Panc1 (cell line): ENCODE results near the gene RPL18. TPM values are rescaled to one million over a fixed set of nuclear protein-coding genes. Genes with fewer than 3 reads are reported as not detected.
A peak's percentile ranks its signal among the peaks of the same experiment; 100 is the strongest.

Experiments used
- ATAC-seq: fragments of 200-7000 bp; cut with Tn5 transposase; 2 replicates; pipeline ENCODE4 v1.9.1; 2020; ENCODE audit warnings: mild to moderate bottlenecking, moderate library complexity
- BruUV-seq: library from RNA; stranded (reverse); fragments of 400-500 nt; replicated peaks from 2 replicates; lab custom pipeline; 2021; lab: Mats Ljungman, UMichigan
- CTCF ChIA-PET: fragments of 300-600 bp; sonication (Branson Sonifier 250); formaldehyde crosslinking; loops from one replicate; lab custom pipeline; 2022; ENCODE audit warnings: antibody characterized with exemption; lab: Charles Lee
- POLR2A ChIA-PET: fragments of 300-600 bp; sonication (Branson Sonifier 250); formaldehyde crosslinking; loops from one replicate; lab custom pipeline; 2022; ENCODE audit warnings: antibody characterized with exemption; lab: Charles Lee
- DNase-seq: peaks from one replicate; pipeline ENCODE4 v3.0.0-alpha.2; 2010; ENCODE audit warnings: low read depth, low spot score
- H3K27ac ChIP-seq: 2 replicates; pipeline ENCODE4 v1.5.1; 2011; ENCODE audit warnings: mild to moderate bottlenecking, low read length, inconsistent platforms
- H3K27me3 ChIP-seq: fragments of 200-500 bp; sonication (Bioruptor generic); 2 replicates; pipeline ENCODE4 v1.6.0; 2014; ENCODE audit warnings: low read length, inconsistent platforms; ENCODE audit not compliant: control insufficient read depth, insufficient read depth
- H3K36me3 ChIP-seq: fragments of 200-500 bp; sonication (Bioruptor generic); 2 replicates; pipeline ENCODE4 v1.5.1; 2014; ENCODE audit warnings: inconsistent platforms, mild to moderate bottlenecking, low read length, moderate library complexity; ENCODE audit not compliant: control insufficient read depth, insufficient read depth
- H3K4me1 ChIP-seq: 2 replicates; pipeline ENCODE4 v1.5.1; 2011; ENCODE audit warnings: inconsistent platforms, mild to moderate bottlenecking, low read length, moderate library complexity; ENCODE audit not compliant: control insufficient read depth, insufficient read depth
- H3K4me3 ChIP-seq, 2 experiments: 2 replicates each; pipeline ENCODE4 v1.5.1; 2011 to 2012; ENCODE audit warnings: low read depth in 2 of 2, low read length in 2 of 2, mild to moderate bottlenecking in 2 of 2, inconsistent platforms in 1 of 2, moderate library complexity in 1 of 2
- H3K9me3 ChIP-seq: fragments of 200-500 bp; sonication (Bioruptor generic); 2 replicates; pipeline ENCODE4 v1.5.1; 2014; ENCODE audit warnings: low read depth, mild to moderate bottlenecking, inconsistent platforms, low read length, moderate library complexity; ENCODE audit not compliant: control insufficient read depth, insufficient read depth
- POLR2AphosphoS5 ChIP-seq: IDR thresholded peaks from 2 replicates; pipeline ENCODE4 v1.6.1; 2012; ENCODE audit warnings: mild to moderate bottlenecking, low read depth, low read length, moderate library complexity
- SIN3A ChIP-seq: IDR thresholded peaks from 2 replicates; pipeline ENCODE4 v1.6.1; 2012; ENCODE audit warnings: low read depth, mild to moderate bottlenecking, low read length, moderate library complexity, borderline replicate concordance; ENCODE audit not compliant: insufficient read depth
- TCF7L2 ChIP-seq: IDR thresholded peaks from 2 replicates; pipeline ENCODE4 v1.6.1; 2011; ENCODE audit warnings: mild to moderate bottlenecking, low read depth, low read length, inconsistent platforms
- in situ Hi-C: cut with HindIII; loops from 2 replicates; pipeline ENCODE4 v1.10.0; 2016; ENCODE audit warnings: low sequenced_read_pairs, low pct_unique_long_range_greater_than_20kb
- intact Hi-C: fragments of 100-400 bp; cut with micrococcal nuclease; formaldehyde crosslinking; loops from one replicate; pipeline ENCODE4 v1.10.0; 2022; ENCODE audit not compliant: unreplicated experiment
- total RNA-seq: library from RNA; stranded (reverse); gene quantifications from one replicate; pipeline ENCODE4 v1.2.1, GENCODE V29; 2021; ENCODE audit not compliant: unreplicated experiment
- TF ChIP-seq, protein P1 (sequence below), 2 experiments: IDR thresholded peaks; 2 replicates each; pipeline ENCODE4 v1.6.1; 2011 to 2012; ENCODE audit warnings: low read depth in 2 of 2, control low read depth in 1 of 2, low read length in 1 of 2, mild to moderate bottlenecking in 1 of 2, moderate library complexity in 1 of 2; ENCODE audit not compliant: insufficient read depth in 1 of 2
- TF ChIP-seq, protein P2 (sequence below): fragments of 450-650 bp; IDR thresholded peaks from 2 replicates; pipeline ENCODE4 v1.5.1; 2017; ENCODE audit warnings: mild to moderate bottlenecking

Gene RPL18
- total RNA-seq, 1 experiment from 2014 or later: 670 TPM

DNA sequence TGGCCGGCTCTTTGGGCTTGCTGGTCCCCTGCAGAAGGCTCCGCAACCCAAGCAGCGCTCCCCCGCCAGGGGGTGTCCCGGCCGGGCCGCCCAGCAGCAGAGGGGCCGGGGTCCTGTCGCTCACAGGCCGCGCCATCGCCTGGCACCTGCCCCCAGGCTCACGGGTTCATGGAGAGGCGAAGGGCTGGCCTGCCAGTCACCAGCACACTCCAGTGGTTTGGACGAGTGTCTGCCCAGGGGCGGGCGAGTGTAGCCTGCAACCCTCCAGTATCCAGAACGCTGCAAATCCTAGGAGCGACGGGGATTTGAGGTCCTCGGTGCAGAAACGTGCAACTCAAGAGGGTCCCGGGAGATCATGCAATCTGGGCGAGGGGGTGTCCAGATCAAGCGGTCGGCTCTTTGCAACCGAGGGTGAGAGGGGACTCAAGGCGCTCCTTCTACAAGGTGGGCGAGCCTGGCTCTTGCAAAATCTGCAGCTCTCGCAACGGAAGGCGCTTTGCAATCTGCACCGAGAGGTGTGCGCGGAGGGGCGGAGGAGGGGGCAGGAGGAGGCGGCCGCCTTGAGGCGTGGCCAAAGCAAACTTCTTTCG lies 18.0 kb upstream of the RPL18 start, which contains the start of gene DBP:
Gene DBP (minus strand): TSS at position 521 of the 590 bp plus-strand sequence. CDS start 385 bp downstream, at position 136.
- POLR2A ChIA-PET: interaction anchor here (0.6 kb wide), 1 partner anchor 461 kb away, joined by 3 read pairs; no protein-coding TSS in a partner anchor
- CTCF ChIA-PET: interaction anchor here (0.6 kb wide), 1 partner anchor 146 kb away, joined by 10 read pairs; no protein-coding TSS in a partner anchor

DNA sequence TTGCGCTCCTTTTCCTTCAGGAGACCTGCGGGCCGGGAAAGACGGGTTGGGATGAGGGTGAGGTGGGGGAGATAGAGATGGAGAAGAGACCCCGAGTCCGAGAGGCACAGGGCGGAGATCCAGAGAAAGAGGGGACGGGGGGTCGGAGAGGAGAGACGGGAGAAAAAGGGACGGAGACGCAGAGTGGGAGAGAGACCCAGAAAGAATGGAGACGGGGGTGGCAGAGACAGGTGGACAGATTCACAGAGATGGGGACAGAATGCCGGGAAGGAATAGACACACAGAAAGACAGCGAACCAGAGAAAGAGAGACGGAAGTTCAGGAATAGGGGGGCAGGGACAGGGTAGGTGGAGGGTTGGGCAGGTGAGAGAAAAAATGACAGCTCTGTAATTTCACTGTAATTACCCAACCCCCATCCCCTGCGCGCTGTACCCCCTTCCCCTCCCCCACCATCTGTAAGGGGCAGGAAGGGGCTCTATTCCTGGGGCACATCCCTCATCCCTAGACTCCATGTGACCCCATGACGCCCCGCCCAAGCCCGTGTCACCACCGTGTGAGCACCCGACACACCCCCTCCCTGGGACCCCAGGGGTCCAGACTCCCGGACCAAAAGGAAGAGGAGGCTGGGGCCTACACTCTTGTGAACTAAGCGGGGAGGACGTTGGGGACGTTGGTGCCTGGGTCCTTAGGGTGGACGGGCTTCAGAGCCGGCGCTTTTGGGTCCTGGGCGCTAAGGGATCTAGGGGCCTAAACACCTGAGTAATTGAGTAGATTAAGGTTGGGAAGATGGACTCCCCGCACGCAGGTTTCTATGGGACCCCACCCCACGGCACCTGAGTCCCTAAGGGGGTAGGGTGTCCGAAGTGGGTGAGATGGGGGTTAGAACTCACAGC lies 17.2 kb upstream of the RPL18 start:
- in situ Hi-C loops (no loop called here), intact Hi-C loops (no loop called here)
- Histone ChIP-seq H3K36me3 (no peaks in the 10 kb centered on the region; the same call in 1 of the 2 replicates), H3K27me3 (no peaks in the 10 kb centered on the region), H3K4me3 (peak overlapping the region; percentile 62 to 71), H3K4me1 (peaks cover 25% of the 10 kb centered on the region), H3K9me3 (no peaks in the 10 kb centered on the region), H3K27ac (peak overlapping the region; percentile 81)
- no TSS peak for BruUV-seq
- CTCF ChIA-PET: interaction anchor here (0.6 kb wide), 1 partner anchor 146 kb away, joined by 10 read pairs; no protein-coding TSS in a partner anchor
- TF ChIP-seq, protein P1, sequence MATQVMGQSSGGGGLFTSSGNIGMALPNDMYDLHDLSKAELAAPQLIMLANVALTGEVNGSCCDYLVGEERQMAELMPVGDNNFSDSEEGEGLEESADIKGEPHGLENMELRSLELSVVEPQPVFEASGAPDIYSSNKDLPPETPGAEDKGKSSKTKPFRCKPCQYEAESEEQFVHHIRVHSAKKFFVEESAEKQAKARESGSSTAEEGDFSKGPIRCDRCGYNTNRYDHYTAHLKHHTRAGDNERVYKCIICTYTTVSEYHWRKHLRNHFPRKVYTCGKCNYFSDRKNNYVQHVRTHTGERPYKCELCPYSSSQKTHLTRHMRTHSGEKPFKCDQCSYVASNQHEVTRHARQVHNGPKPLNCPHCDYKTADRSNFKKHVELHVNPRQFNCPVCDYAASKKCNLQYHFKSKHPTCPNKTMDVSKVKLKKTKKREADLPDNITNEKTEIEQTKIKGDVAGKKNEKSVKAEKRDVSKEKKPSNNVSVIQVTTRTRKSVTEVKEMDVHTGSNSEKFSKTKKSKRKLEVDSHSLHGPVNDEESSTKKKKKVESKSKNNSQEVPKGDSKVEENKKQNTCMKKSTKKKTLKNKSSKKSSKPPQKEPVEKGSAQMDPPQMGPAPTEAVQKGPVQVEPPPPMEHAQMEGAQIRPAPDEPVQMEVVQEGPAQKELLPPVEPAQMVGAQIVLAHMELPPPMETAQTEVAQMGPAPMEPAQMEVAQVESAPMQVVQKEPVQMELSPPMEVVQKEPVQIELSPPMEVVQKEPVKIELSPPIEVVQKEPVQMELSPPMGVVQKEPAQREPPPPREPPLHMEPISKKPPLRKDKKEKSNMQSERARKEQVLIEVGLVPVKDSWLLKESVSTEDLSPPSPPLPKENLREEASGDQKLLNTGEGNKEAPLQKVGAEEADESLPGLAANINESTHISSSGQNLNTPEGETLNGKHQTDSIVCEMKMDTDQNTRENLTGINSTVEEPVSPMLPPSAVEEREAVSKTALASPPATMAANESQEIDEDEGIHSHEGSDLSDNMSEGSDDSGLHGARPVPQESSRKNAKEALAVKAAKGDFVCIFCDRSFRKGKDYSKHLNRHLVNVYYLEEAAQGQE (IDR thresholded peaks at IDR 0.05; ENCODE audit: insufficient read depth in 1 of 2, low read depth in 2 of 2, low read length in 1 of 2): no peak
- no peak for TF ChIP-seq TCF7L2
- TF ChIP-seq SIN3A: no peak
- TF ChIP-seq POLR2AphosphoS5: no peak
- TF ChIP-seq, protein P2, sequence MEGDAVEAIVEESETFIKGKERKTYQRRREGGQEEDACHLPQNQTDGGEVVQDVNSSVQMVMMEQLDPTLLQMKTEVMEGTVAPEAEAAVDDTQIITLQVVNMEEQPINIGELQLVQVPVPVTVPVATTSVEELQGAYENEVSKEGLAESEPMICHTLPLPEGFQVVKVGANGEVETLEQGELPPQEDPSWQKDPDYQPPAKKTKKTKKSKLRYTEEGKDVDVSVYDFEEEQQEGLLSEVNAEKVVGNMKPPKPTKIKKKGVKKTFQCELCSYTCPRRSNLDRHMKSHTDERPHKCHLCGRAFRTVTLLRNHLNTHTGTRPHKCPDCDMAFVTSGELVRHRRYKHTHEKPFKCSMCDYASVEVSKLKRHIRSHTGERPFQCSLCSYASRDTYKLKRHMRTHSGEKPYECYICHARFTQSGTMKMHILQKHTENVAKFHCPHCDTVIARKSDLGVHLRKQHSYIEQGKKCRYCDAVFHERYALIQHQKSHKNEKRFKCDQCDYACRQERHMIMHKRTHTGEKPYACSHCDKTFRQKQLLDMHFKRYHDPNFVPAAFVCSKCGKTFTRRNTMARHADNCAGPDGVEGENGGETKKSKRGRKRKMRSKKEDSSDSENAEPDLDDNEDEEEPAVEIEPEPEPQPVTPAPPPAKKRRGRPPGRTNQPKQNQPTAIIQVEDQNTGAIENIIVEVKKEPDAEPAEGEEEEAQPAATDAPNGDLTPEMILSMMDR: no peak
- DNase-seq (no peak), ATAC-seq (no peak)
- POLR2A ChIA-PET: interaction anchor here (0.6 kb wide), 1 partner anchor 462 kb away, joined by 3 read pairs; no protein-coding TSS in a partner anchor

More for the DNA sequence above, 18.0 kb upstream of the RPL18 start, which contains the start of gene DBP:
- Histone ChIP-seq H3K4me1 (peaks cover 25% of the 10 kb centered on the region), H3K36me3 (no peaks in the 10 kb centered on the region; the same call in 1 of the 2 replicates), H3K4me3 (peak within 1 kb of the TSS; percentile 62 to 71), H3K27ac (peak within 1 kb of the TSS; percentile 90), H3K27me3 (no peaks in the 10 kb centered on the region), H3K9me3 (no peaks in the 10 kb centered on the region)
- in situ Hi-C loops: no loop called here
- ATAC-seq (peak; percentile 47), DNase-seq (no peak)
- intact Hi-C loops: no loop called here
- BruUV-seq: no TSS peak
- TF ChIP-seq, protein P2: no peak; the same call in 1 of the 2 replicates
- TF ChIP-seq, protein P1 (IDR thresholded peaks at IDR 0.05; ENCODE audit: insufficient read depth in 1 of 2, low read depth in 2 of 2, low read length in 1 of 2): no peak
- no peak for TF ChIP-seq TCF7L2
- no peak for TF ChIP-seq POLR2AphosphoS5
- no peak for TF ChIP-seq SIN3A
